PC-3 (cell line): Measurements from ENCODE around the gene FOSB.
"Not testable (repeated sequence)": the region's sequence is repeated elsewhere in the genome, so short reads cannot be mapped to it uniquely, and the experiment has no call there.

Experiments used
- CTCF ChIP-seq: fragments of 300-600 bp; sonication (generic); conservative IDR thresholded peaks from 2 replicates; pipeline ENCODE4 v1.5.1; 2017; ENCODE audit warnings: antibody characterized with exemption, low read depth, mild to moderate bottlenecking, low read length
- EZH2 ChIP-seq: fragments of 300-600 bp; sonication (generic); IDR thresholded peaks from one replicate; pipeline ENCODE4 v1.6.1; 2017; ENCODE audit warnings: antibody characterized with exemption, mild to moderate bottlenecking, low read length; ENCODE audit not compliant: unreplicated experiment
- EZH2phosphoT487 ChIP-seq: fragments of 300-600 bp; sonication (generic); IDR thresholded peaks from 2 replicates; pipeline ENCODE4 v1.6.1; 2018; ENCODE audit warnings: mild to moderate bottlenecking, antibody characterized with exemption, low read length, borderline replicate concordance

GRCh38 chr19:45429896-45430295, 37.9 kb upstream of the FOSB start:
- TF ChIP-seq CTCF, EZH2phosphoT487, EZH2: not testable (repeated sequence)
